ENCODE data around the gene MPND. TPM values are rescaled to one million over a fixed set of nuclear protein-coding genes. Genes with fewer than 3 reads are reported as not detected.

MPND gene
- total RNA-seq, 4 donors from 2014 or later = 5.6 to 10.5 (median 9.3) TPM

DNA sequence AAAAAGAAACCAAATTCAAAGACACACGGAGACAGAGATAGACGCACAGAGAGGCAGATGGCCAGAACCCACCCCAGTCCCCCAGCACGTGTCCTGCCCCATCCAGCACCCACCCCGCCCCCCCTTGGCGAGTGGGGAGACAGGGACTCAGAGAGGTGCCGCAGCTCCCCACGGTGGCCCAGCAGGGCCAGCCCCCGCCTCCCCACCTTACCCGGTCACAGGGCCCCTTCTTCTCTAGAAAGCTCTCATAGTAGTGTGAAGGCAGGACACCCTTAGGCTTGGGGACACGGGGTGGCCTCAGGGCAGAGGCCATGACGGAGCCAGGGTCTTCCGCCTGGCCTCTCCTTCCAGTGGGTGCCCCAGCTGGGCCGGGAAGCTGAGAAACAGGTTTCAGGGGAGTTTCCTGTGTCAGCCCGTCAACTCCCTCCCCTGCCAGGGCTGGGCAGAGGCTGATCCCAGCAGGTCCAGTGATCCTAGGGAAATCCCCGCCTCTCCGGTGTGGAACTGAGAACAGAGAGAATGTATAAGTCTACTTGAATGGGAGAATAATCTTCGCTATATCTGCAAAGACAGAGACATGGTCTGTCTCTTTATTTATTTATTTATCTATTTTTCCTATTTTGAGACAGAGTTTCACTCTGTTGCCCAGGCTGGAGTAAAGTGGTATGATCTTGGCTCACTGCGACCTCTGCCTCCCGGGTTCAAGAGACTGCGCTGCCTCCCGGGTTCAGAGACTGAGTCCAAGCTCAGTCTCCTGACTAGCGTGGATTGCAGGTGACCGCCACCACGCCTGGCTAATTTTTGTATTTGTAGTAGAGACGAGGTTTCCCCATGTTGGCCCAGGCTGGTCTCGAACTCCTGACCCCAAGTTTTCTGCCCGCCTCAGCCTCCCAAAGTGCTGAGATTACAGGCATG is 4.7 kb upstream of the MPND start, which contains the start of gene STAP2:
STAP2 (minus strand) TSS at position 387 of the 915 bp plus-strand sequence; CDS start at position 313, 74 bp downstream.
- DNase-seq = peak; percentile 79 to 86
- H3K27ac ChIP-seq = peak within 1 kb of the TSS; percentile 52 to 80 (median 71)
- 29 to 35% methylated on average over 25 to 26 of the region's 27 CpGs for WGBS, 2 donors
- intact Hi-C loops (cut with DNase I) = no loop called here
- no peaks in the 10 kb centered on the region for H3K9me3 ChIP-seq
- peaks cover 8 to 16% of the 10 kb centered on the region in 2 donors for H3K4me1 ChIP-seq
- no peaks in the 10 kb centered on the region for H3K27me3 ChIP-seq
- peak within 1 kb of the TSS in 2 of 3 donors; percentile 32 to 40 for H3K4me3 ChIP-seq (replicated peaks in 1 of 3)
- TF ChIP-seq POLR2A (IDR thresholded peaks at IDR 0.05) = peak in 1 of 2 donors; percentile 51
- TF ChIP-seq, protein P1, sequence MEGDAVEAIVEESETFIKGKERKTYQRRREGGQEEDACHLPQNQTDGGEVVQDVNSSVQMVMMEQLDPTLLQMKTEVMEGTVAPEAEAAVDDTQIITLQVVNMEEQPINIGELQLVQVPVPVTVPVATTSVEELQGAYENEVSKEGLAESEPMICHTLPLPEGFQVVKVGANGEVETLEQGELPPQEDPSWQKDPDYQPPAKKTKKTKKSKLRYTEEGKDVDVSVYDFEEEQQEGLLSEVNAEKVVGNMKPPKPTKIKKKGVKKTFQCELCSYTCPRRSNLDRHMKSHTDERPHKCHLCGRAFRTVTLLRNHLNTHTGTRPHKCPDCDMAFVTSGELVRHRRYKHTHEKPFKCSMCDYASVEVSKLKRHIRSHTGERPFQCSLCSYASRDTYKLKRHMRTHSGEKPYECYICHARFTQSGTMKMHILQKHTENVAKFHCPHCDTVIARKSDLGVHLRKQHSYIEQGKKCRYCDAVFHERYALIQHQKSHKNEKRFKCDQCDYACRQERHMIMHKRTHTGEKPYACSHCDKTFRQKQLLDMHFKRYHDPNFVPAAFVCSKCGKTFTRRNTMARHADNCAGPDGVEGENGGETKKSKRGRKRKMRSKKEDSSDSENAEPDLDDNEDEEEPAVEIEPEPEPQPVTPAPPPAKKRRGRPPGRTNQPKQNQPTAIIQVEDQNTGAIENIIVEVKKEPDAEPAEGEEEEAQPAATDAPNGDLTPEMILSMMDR (IDR thresholded peaks at IDR 0.05) = no peak
- no peaks in the 10 kb centered on the region for H3K36me3 ChIP-seq

DNA sequence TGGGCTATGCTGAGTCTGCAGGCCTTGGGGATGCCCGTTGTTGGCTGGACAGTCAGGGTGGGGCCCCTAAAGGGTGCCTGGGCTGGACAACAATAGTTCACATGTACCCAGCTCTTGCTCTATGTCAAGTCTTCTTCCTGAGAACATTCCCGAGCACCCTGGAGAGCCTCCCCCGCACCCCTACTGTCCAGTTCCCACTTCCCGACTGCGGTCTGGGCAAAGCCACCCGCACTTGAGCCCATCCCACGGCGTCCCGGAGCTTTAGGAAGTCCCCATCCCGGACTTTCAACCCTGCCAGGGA is 1.1 kb upstream of the MPND start:
- DNase-seq = no peak
- H3K9me3 ChIP-seq = no peaks in the 10 kb centered on the region
- H3K4me3 ChIP-seq (replicated peaks in 1 of 3) = peak overlapping the region; percentile 23 to 47 (median 32)
- TF ChIP-seq, protein P1 (IDR thresholded peaks at IDR 0.05) = no peak
- no peak for TF ChIP-seq POLR2A (IDR thresholded peaks at IDR 0.05)
- H3K4me1 ChIP-seq = peaks cover 14 to 23% of the 10 kb centered on the region in 2 donors
- H3K27ac ChIP-seq = peak overlapping the region; percentile 77 to 95 (median 87)
- intact Hi-C loops (cut with DNase I) = no loop called here
- no peaks in the 10 kb centered on the region for H3K36me3 ChIP-seq
- WGBS, 2 donors = 3 to 4% methylated on average over 8 to 10 of the region's 10 CpGs
- no peaks in the 10 kb centered on the region for H3K27me3 ChIP-seq

GRCh38 chr19:4342615-4343369 is 570 bp upstream of the MPND start:
- Histone ChIP-seq H3K36me3 (no peaks in the 10 kb centered on the region), H3K4me3 (replicated peaks in 1 of 3) (peak overlapping the region; percentile 23 to 62 (median 47)), H3K27ac (peak overlapping the region; percentile 83 to 95 (median 87)), H3K4me1 (peaks cover 14 to 21% of the 10 kb centered on the region in 2 donors), H3K27me3 (no peaks in the 10 kb centered on the region), H3K9me3 (no peaks in the 10 kb centered on the region)
- WGBS, 2 donors = 0% methylated on average over 20 of the region's 39 CpGs
- DNase-seq = peak; percentile 97 to 98
- peak; percentile 74 to 94 for TF ChIP-seq POLR2A (IDR thresholded peaks at IDR 0.05)
- TF ChIP-seq, protein P1 (IDR thresholded peaks at IDR 0.05) = peak in 2 of 6 experiments; percentile 15 to 17
- intact Hi-C loops (cut with DNase I) = no loop called here

DNA sequence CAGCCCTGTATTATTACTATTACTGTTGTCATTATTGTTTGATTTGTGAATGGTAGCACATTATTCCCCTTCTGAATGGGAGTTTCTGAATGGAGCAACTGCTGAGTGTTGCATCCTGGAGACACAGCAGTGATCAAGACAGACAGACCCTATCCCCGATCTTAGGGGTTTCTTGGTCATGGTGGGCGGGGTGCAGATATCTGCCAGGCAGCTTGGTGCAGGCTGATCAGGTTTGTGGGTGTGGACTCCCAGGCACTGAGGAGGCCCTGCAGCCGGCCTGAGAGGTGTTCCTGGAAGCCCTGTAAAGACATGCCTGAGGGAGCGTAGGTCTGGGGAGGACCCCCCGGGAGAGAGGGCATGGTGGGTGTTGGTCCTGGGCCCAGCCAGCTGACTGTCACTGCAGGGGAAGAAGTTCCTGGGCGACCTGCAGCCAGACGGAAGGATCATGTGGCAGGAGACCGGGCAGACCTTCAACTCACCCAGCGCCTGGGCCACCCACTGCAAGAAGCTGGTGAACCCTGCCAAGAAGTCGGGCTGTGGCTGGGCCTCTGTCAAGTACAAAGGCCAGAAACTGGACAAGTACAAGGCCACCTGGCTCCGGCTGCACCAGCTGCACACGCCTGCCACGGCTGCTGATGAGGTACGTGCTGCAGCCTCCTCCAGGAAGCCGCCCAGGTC is 2.1 kb downstream of the MPND start:
- H3K27me3 ChIP-seq = no peaks in the 10 kb centered on the region
- no peak for TF ChIP-seq POLR2A (IDR thresholded peaks at IDR 0.05)
- TF ChIP-seq, protein P1 (IDR thresholded peaks at IDR 0.05) = no peak
- no peak for DNase-seq
- peaks cover 10 to 11% of the 10 kb centered on the region in 2 donors for H3K4me1 ChIP-seq
- intact Hi-C loops (cut with DNase I) = no loop called here
- no peaks in the 10 kb centered on the region for H3K36me3 ChIP-seq
- 91 to 98% methylated on average over 8 to 11 of the region's 15 CpGs for WGBS, 2 donors
- H3K27ac ChIP-seq = no peak overlapping the region
- no peaks in the 10 kb centered on the region for H3K9me3 ChIP-seq
- no peak overlapping the region for H3K4me3 ChIP-seq (replicated peaks in 1 of 3)

Measured in thyroid gland (tissue), 4 donors.